Measurements from ENCODE around the gene B3GALT4.
"Not testable (repeated sequence)": the region's sequence is repeated elsewhere in the genome, so short reads cannot be mapped to it uniquely, and the experiment has no call there.

The B3GALT4 gene

GRCh38 chr6:33254591-33254990 is 22.3 kb upstream of the B3GALT4 start:
- H3K4me3 Mint-ChIP-seq = no peak overlapping the region
- peaks cover 31% of the 10 kb centered on the region for H3K4me1 Mint-ChIP-seq
- H3K36me3 Mint-ChIP-seq = peaks cover 93% of the 10 kb centered on the region
- H3K27ac Mint-ChIP-seq = no peak overlapping the region
- DNase-seq (ENCODE audit: low spot score in 2 of 2) = no peak
- no peaks in the 10 kb centered on the region for H3K9me3 Mint-ChIP-seq
- ATAC-seq = no peak

- no peak for DNase-seq (ENCODE audit: low spot score in 2 of 2)
- Mint-ChIP-seq H3K36me3 (peaks cover 98% of the 10 kb centered on the region), H3K4me1 (no peaks in the 10 kb centered on the region), H3K9me3 (no peaks in the 10 kb centered on the region), H3K4me3 (no peak overlapping the region), H3K27ac (no peak overlapping the region)
- ATAC-seq = no peak
Observed at GRCh38 chr6:33259032-33259431, 17.9 kb upstream of the B3GALT4 start.

DNA sequence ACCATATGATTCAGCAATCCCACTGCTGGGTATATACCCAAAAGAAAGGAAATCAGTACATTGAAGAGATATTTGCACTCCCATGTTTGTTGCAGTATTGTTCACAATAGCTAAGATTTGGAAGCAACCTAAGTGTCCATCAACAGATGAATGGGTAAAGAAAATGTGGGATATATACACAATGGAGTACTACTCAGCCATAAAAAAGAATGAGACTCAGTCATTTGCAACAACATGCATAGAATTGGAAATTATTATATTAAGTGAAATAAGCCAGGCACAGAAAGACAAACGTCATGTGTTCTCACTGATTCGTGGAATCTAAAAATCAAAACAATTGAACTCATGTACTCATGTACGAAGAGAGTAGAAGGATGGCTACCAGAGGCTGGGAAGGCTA is 14.4 kb upstream of the B3GALT4 start:
- not testable (repeated sequence) for H3K4me3 Mint-ChIP-seq; H3K9me3 Mint-ChIP-seq; DNase-seq (ENCODE audit: low spot score in 2 of 2); ATAC-seq; H3K4me1 Mint-ChIP-seq; H3K27ac Mint-ChIP-seq
- H3K36me3 Mint-ChIP-seq = peaks cover 100% of the 10 kb centered on the region

GRCh38 chr6:33264015-33264414 is 12.9 kb upstream of the B3GALT4 start:
- DNase-seq (ENCODE audit: low spot score in 2 of 2) (no peak), ATAC-seq (peak; percentile 31)
- H3K9me3 Mint-ChIP-seq = no peaks in the 10 kb centered on the region
- peaks cover 100% of the 10 kb centered on the region for H3K36me3 Mint-ChIP-seq
- H3K4me1 Mint-ChIP-seq = no peaks in the 10 kb centered on the region
- H3K27ac Mint-ChIP-seq = peak overlapping the region; percentile 67
- no peak overlapping the region for H3K4me3 Mint-ChIP-seq

DNA sequence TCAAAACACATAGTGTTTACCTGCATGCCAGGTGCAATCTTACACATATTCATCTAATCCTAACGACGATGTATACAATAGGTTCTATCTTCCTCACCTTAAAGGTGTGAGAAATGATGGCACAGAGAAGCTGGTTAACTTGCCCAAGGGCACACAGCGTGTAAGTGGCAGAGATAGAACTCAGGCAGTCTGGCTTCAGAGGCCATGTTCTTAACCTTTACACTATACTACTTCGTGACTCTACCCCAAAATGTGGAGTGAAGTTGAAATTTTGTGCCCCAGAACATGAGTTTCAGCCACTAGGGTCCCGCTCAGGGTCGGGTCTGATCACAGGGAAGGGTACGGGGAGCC is 5.8 kb upstream of the B3GALT4 start:
- no peak for DNase-seq (ENCODE audit: low spot score in 2 of 2)
- H3K4me3 Mint-ChIP-seq = peak overlapping the region; percentile 89
- peak; percentile 7 for ATAC-seq
- peaks cover 83% of the 10 kb centered on the region for H3K36me3 Mint-ChIP-seq
- peak overlapping the region; percentile 99 for H3K27ac Mint-ChIP-seq
- no peaks in the 10 kb centered on the region for H3K9me3 Mint-ChIP-seq
- peaks cover 54% of the 10 kb centered on the region for H3K4me1 Mint-ChIP-seq

GRCh38 chr6:33271468-33272274 is 5.3 kb upstream of the B3GALT4 start, which contains the start of the genes RPS18 and VPS52:
Gene RPS18, plus strand, starts transcription at chr6:33272075. Its CDS starts 45 bp downstream, at chr6:33272120.
Gene VPS52, minus strand, starts transcription at chr6:33271876. Its CDS starts 201 bp downstream, at chr6:33271675.
- H3K27ac Mint-ChIP-seq = peak within 1 kb of the TSS; percentile 99
- DNase-seq (ENCODE audit: low spot score in 2 of 2) (peak; percentile 84 to 96), ATAC-seq (peak; percentile 92)
- peaks cover 60% of the 10 kb centered on the region for H3K4me1 Mint-ChIP-seq
- peaks cover 83% of the 10 kb centered on the region for H3K36me3 Mint-ChIP-seq
- no peaks in the 10 kb centered on the region for H3K9me3 Mint-ChIP-seq
- H3K4me3 Mint-ChIP-seq = peak within 1 kb of the TSS; percentile 89

DNA sequence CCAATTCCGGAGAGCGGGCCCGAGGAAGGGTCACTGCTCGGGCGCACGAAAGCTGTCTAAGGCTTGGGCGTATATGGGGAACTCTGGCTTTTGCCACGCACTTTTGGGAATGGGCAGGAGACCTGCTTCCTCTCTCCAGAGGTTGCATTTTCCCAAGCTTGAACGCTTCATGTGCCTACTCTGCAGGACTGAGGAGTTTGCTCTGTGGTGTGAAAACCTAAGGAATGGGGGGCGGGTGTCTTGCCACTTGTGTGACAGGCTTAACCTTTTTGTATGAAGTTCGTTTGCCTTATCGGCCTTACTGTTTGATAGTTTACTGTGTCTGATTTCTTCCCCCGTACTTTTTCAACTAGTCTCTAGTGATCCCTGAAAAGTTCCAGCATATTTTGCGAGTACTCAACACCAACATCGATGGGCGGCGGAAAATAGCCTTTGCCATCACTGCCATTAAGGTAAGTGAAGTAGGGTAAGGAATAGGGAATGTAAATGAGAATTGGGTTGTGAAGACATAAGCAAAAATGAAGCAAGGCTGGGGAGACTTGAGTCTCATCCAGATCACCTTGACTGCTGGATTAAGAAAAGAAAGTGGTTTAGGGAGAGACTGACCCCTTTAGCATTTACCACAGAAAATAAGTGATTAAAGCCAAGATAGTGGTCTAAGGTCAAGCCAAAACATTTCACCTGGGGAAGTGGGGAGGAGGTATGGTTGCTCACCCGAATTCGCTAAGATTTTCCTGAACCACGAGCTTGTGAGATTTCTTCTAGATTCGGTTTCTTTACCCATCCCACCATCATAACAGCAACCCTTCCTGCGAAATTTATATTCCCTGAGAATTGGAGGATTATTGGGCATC is 4.4 kb upstream of the B3GALT4 start:
- peak overlapping the region; percentile 89 for H3K4me3 Mint-ChIP-seq
- peak overlapping the region; percentile 99 for H3K27ac Mint-ChIP-seq
- H3K9me3 Mint-ChIP-seq = no peaks in the 10 kb centered on the region
- peaks cover 63% of the 10 kb centered on the region for H3K4me1 Mint-ChIP-seq
- DNase-seq (ENCODE audit: low spot score in 2 of 2) (no peak), ATAC-seq (peak; percentile 9)
- peaks cover 83% of the 10 kb centered on the region for H3K36me3 Mint-ChIP-seq

DNA sequence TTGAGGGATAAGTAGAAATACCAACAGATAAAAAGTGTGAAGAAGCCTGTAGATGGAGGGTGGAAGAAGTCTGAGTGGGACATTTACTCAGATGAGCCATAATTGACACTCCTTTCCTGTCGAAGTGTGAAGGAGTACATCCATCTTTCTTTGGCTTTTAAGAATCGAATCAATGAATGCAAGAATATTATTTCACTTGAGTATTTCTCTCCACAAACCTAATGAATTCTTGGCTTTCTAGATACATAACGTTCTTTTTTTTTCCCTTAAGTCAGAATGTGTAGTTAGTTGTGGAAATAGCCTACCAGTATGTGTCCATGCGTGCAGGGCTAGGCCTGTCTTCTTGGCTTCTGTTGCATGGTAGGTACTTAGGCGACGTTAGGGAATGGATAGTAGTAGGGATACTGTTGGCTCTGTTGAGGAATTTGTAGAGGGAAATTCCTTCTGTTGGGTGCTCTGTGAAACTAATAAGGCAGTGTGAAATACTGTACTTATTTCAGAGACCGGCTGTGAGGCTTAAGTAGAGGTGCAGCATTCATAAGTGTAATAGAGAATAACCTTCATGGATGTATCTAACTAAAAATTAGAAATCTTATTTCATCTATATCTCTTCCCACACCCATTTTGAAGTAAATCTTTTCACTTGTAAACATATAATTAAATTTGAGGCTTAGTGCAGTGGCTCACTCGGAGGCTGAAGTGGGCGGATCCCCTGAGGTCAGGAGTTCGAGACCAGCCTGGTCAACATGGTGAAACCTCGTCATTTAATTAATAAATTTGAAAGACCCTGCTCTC is 3.6 kb upstream of the B3GALT4 start:
- Mint-ChIP-seq H3K9me3 (no peaks in the 10 kb centered on the region), H3K36me3 (peaks cover 79% of the 10 kb centered on the region), H3K4me1 (peaks cover 70% of the 10 kb centered on the region), H3K4me3 (peak overlapping the region; percentile 89), H3K27ac (peak overlapping the region; percentile 99)
- DNase-seq (ENCODE audit: low spot score in 2 of 2) = no peak
- ATAC-seq = no peak

- Mint-ChIP-seq H3K4me1 (peaks cover 74% of the 10 kb centered on the region), H3K4me3 (peak overlapping the region; percentile 89), H3K27ac (peak overlapping the region; percentile 99), H3K36me3 (peaks cover 77% of the 10 kb centered on the region), H3K9me3 (no peaks in the 10 kb centered on the region)
- ATAC-seq = no peak
- no peak for DNase-seq (ENCODE audit: low spot score in 2 of 2)
Observed at GRCh38 chr6:33273924-33274902, 2.7 kb upstream of the B3GALT4 start.

DNA sequence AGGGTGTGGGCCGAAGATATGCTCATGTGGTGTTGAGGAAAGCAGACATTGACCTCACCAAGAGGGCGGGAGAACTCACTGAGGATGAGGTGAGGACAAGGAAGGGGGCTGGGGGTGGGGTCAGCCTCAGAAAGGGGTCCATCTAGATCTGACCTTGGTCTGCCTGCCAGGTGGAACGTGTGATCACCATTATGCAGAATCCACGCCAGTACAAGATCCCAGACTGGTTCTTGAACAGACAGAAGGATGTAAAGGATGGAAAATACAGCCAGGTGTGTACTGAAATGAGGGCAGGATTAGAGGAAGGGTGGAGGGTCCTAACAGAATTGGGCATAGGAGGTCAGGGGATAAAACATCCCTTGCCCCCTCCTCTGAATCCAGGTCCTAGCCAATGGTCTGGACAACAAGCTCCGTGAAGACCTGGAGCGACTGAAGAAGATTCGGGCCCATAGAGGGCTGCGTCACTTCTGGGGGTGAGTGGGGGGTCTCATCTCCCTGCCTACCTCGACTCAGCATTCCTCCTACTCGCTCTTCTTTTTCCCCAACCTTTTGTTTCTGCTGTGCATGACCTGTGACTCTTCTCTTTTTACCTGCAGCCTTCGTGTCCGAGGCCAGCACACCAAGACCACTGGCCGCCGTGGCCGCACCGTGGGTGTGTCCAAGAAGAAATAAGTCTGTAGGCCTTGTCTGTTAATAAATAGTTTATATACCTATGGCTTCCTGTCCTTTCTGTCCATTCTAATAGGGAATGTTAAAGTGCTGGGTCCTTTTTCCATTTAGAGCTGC is 935 bp upstream of the B3GALT4 start:
- H3K27ac Mint-ChIP-seq = peak overlapping the region; percentile 99
- not testable (repeated sequence) for DNase-seq (ENCODE audit: low spot score in 2 of 2); ATAC-seq; H3K9me3 Mint-ChIP-seq
- H3K4me3 Mint-ChIP-seq = peak overlapping the region; percentile 89
- peaks cover 65% of the 10 kb centered on the region for H3K4me1 Mint-ChIP-seq
- peaks cover 92% of the 10 kb centered on the region for H3K36me3 Mint-ChIP-seq

DNA sequence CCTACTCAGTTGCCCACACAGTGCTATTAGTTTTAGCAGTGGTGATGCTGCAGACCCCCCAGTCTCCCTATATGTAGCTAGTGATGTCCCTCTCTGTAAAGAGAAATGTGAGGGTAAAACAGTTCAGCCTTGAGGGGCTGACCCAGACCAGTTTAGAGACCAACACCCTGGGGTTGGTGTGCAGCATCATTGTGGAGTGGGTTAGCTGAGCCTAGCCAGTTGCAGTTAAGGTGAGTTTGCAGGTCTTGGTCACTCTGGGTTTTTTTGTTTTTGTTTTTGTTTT is 401 bp upstream of the B3GALT4 start:
- peak overlapping the region; percentile 99 for H3K27ac Mint-ChIP-seq
- peak overlapping the region; percentile 89 for H3K4me3 Mint-ChIP-seq
- peaks cover 65% of the 10 kb centered on the region for H3K4me1 Mint-ChIP-seq
- H3K9me3 Mint-ChIP-seq = no peaks in the 10 kb centered on the region
- peaks cover 91% of the 10 kb centered on the region for H3K36me3 Mint-ChIP-seq
- no peak for DNase-seq (ENCODE audit: low spot score in 2 of 2)
- ATAC-seq = no peak

- Mint-ChIP-seq H3K27ac (peak overlapping the region; percentile 99), H3K4me3 (peak overlapping the region; percentile 89), H3K36me3 (peaks cover 91% of the 10 kb centered on the region), H3K4me1 (peaks cover 52% of the 10 kb centered on the region), H3K9me3 (no peaks in the 10 kb centered on the region)
- DNase-seq (ENCODE audit: low spot score in 2 of 2) = peak in 1 of 2 donors; percentile 71
- peak; percentile 12 for ATAC-seq
Observed at GRCh38 chr6:33277663-33278391, 904 bp downstream of the B3GALT4 start.

DNA sequence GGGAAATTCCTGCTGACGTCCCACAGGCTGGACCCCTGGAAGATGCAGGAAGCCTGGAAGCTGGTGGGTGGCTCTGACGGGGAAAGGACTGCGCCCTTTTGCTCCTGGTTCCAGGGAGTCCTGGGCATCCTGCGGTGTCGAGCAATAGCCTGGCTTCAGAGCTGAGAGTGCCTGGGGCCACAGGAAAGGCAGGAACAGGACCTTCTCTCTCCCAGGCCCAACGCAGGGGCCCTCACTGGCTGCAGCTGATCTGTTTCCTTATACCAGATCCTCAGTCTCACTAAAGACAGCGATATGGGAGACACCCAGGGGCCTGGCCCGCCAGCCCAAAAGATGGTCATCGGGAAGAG is 1.4 kb downstream of the B3GALT4 start:
- peak overlapping the region; percentile 89 for H3K4me3 Mint-ChIP-seq
- peaks cover 47% of the 10 kb centered on the region for H3K4me1 Mint-ChIP-seq
- DNase-seq (ENCODE audit: low spot score in 2 of 2) = no peak
- ATAC-seq = no peak
- no peaks in the 10 kb centered on the region for H3K9me3 Mint-ChIP-seq
- peak overlapping the region; percentile 99 for H3K27ac Mint-ChIP-seq
- H3K36me3 Mint-ChIP-seq = peaks cover 91% of the 10 kb centered on the region
